NCI-H748 (cell line): ENCODE data around the gene TADA2B.

Source experiments
- DNase-seq: peaks from one replicate; lab custom pipeline; 2025; ENCODE audit not compliant: unreplicated experiment; lab: John Stamatoyannopoulos, UW

The TADA2B gene

GRCh38 chr4:7043284-7044136 is at the start of gene TADA2B:
Gene TADA2B, plus strand, starts transcription at chr4:7043372. Its CDS starts 208 bp downstream, at chr4:7043580.
- DNase-seq, result peak; percentile 49

GRCh38 chr4:6996481-6996880 is 46.7 kb upstream of the TADA2B start:
- DNase-seq, result no peak

- DNase-seq, result no peak
Measured at GRCh38 chr4:6999172-7000086, 43.7 kb upstream of the TADA2B start.

- DNase-seq, result no peak
Measured at GRCh38 chr4:7000421-7001176, 42.6 kb upstream of the TADA2B start.

GRCh38 chr4:7001271-7001670 is 41.9 kb upstream of the TADA2B start:
- DNase-seq, result no peak

- DNase-seq, result no peak
Measured at GRCh38 chr4:7002336-7002735, 40.8 kb upstream of the TADA2B start.

GRCh38 chr4:7003176-7003878 is 39.8 kb upstream of the TADA2B start:
- DNase-seq, result no peak

- no peak for DNase-seq
Measured at GRCh38 chr4:7003879-7004240, 39.3 kb upstream of the TADA2B start.

GRCh38 chr4:7004331-7004730 is 38.8 kb upstream of the TADA2B start:
- DNase-seq, result no peak

- no peak for DNase-seq
Measured at GRCh38 chr4:7005571-7005970, 37.6 kb upstream of the TADA2B start.

GRCh38 chr4:7006411-7006810 is 36.8 kb upstream of the TADA2B start:
- DNase-seq, result no peak

GRCh38 chr4:7007142-7007907 is 35.8 kb upstream of the TADA2B start:
- DNase-seq, result no peak

GRCh38 chr4:7007944-7008343 is 35.2 kb upstream of the TADA2B start:
- no peak for DNase-seq

- no peak for DNase-seq
Measured at GRCh38 chr4:7009564-7009963, 33.6 kb upstream of the TADA2B start.

GRCh38 chr4:7013175-7013574 is 30.0 kb upstream of the TADA2B start:
- no peak for DNase-seq

- no peak for DNase-seq
Measured at GRCh38 chr4:7014815-7015214, 28.4 kb upstream of the TADA2B start.

GRCh38 chr4:7015383-7016035 is 27.7 kb upstream of the TADA2B start:
- DNase-seq, result no peak

GRCh38 chr4:7016086-7016485 is 27.1 kb upstream of the TADA2B start:
- DNase-seq, result no peak

- no peak for DNase-seq
Measured at GRCh38 chr4:7016512-7016911, 26.7 kb upstream of the TADA2B start.
